PC-9 (cell line): ENCODE data around the gene BST2. TPM values are rescaled to one million over a fixed set of nuclear protein-coding genes. Genes with fewer than 3 reads are reported as not detected.

Experiments used
- BruUV-seq: library from RNA; stranded (reverse); fragments of 400-500 nt; replicated peaks from 2 replicates; lab custom pipeline; 2021; lab: Mats Ljungman, UMichigan
- CTCF ChIA-PET: fragments of 300-600 bp; sonication (Branson Sonifier 250); formaldehyde crosslinking; loops from one replicate; lab custom pipeline; 2022; ENCODE audit warnings: antibody characterized with exemption; lab: Charles Lee
- POLR2A ChIA-PET: fragments of 300-600 bp; sonication (Branson Sonifier 250); formaldehyde crosslinking; loops from one replicate; lab custom pipeline; 2022; ENCODE audit warnings: antibody characterized with exemption; ENCODE audit not compliant: unreplicated experiment; lab: Charles Lee
- DNase-seq, 2 experiments: peaks; one replicate each; pipeline versions ENCODE4 v3.0.0 to v3.0.0-alpha.2; 2015 to 2022; ENCODE audit warnings: mixed read lengths in 1 of 2
- H2AFZ ChIP-seq: fragments of 200-600 bp; sonication (generic); 2 replicates; pipeline ENCODE4 v1.8.1; 2017; ENCODE audit warnings: antibody characterized with exemption
- H3F3A ChIP-seq: fragments of 200-600 bp; sonication (generic); 2 replicates; pipeline ENCODE4 v1.8.1; 2017; ENCODE audit warnings: antibody characterized with exemption, mild to moderate bottlenecking, low read depth; ENCODE audit not compliant: insufficient read depth
- H3K27ac ChIP-seq: fragments of 200-600 bp; sonication (generic); 2 replicates; pipeline ENCODE4 v1.6.1; 2016; ENCODE audit warnings: mixed run types
- H3K27me3 ChIP-seq: fragments of 200-600 bp; sonication (generic); 2 replicates; pipeline ENCODE4 v1.6.1; 2016; ENCODE audit warnings: low read depth, mixed run types; ENCODE audit not compliant: insufficient read depth
- H3K36me3 ChIP-seq: fragments of 200-600 bp; sonication (generic); 2 replicates; pipeline ENCODE4 v1.6.1; 2016; ENCODE audit warnings: low read depth, mixed run types
- H3K4me1 ChIP-seq: fragments of 200-600 bp; sonication (generic); replicated peaks from 2 replicates; pipeline ENCODE4 v1.6.1; 2016; ENCODE audit warnings: mixed run types; ENCODE audit not compliant: insufficient read depth
- H3K4me2 ChIP-seq: fragments of 200-600 bp; sonication (generic); 2 replicates; pipeline ENCODE4 v1.6.1; 2017; ENCODE audit warnings: mixed run types
- H3K4me3 ChIP-seq: fragments of 200-600 bp; sonication (generic); 2 replicates; pipeline ENCODE4 v1.6.1; 2016; ENCODE audit warnings: mixed run types
- H3K79me2 ChIP-seq: fragments of 200-600 bp; sonication (generic); 2 replicates; pipeline ENCODE4 v1.6.1; 2017; ENCODE audit warnings: low read depth, mixed run types
- H3K9me2 ChIP-seq: fragments of 200-600 bp; sonication (generic); 2 replicates; pipeline ENCODE4 v1.8.1; 2017; ENCODE audit warnings: mild to moderate bottlenecking; ENCODE audit not compliant: insufficient read depth
- H3K9me3 ChIP-seq: fragments of 200-600 bp; sonication (generic); 2 replicates; pipeline ENCODE4 v1.8.1; 2016; ENCODE audit warnings: low read depth; ENCODE audit not compliant: insufficient read depth
- H4K20me1 ChIP-seq: fragments of 200-600 bp; sonication (generic); 2 replicates; pipeline ENCODE4 v1.8.1; 2017; ENCODE audit not compliant: insufficient read depth
- EZH2 ChIP-seq: fragments of 200-600 bp; sonication (generic); IDR thresholded peaks from 2 replicates; pipeline ENCODE4 v1.8.0; 2017; ENCODE audit warnings: antibody characterized with exemption, low read depth
- intact Hi-C: fragments of 100-400 bp; cut with micrococcal nuclease; formaldehyde crosslinking; loops from one replicate; pipeline ENCODE4 v1.10.0; 2022; ENCODE audit not compliant: unreplicated experiment
- total RNA-seq: library from RNA; stranded (reverse); gene quantifications from 2 replicates; pipeline ENCODE4 v1.2.3, GENCODE V29; 2021
- TF ChIP-seq, protein P1 (sequence below): fragments of 200-600 bp; sonication (generic); conservative IDR thresholded peaks from 2 replicates; pipeline ENCODE4 v1.6.1; 2017; ENCODE audit warnings: mixed run types, antibody characterized with exemption, mild to moderate bottlenecking, moderate library complexity

Gene BST2
- total RNA-seq, 1 experiment from 2014 or later, result 2.7 TPM

DNA sequence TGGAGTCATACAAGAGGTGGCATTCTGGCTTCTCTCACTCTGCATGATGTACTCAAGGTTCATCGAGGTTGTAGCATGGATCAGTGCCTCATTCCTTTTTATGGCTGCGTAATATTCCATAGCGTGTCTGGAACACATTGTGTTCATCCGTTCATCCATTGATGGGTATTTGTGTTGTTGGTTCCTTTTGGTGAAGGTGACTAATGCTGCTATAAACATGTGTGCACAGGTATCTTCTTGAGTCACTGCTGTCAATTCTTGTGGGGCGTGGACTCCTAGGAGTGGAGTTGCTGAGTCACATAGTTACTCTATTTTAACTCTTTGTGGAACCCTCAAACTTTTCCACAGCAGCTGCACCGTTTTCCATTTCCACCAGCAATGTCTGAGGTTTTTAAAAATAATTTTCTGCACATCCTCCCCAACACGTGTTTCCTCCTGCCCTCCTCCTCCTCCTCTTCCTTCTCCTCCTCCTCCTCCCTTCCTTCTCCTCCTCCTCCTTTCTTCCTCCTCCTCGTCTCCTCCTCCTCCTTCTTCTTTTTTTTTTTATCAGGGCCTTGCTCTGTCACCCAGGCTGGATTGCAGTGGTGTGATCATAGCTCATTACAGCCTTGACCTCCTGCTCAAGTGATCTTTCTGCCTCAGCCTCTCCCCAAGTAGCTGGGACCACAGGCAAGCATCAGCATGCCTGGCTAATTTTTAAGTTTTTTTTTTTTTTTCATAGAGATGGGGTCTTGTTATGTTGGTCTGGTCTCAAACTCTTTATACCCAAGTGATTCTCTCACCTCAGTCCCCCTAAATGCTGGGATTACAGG lies 45.0 kb upstream of the BST2 start:
- H3K4me2 ChIP-seq, result peak overlapping the region; percentile 53
- H3K36me3 ChIP-seq, result no peaks in the 10 kb centered on the region
- peak overlapping the region; percentile 75 for H3K27ac ChIP-seq
- H3K4me3 ChIP-seq, result no peak overlapping the region
- peak; percentile 56 to 94 for DNase-seq
- H3K79me2 ChIP-seq, result no peaks in the 10 kb centered on the region
- no TSS peak for BruUV-seq
- ChIA-PET CTCF (interaction anchor here (0.6 to 0.7 kb wide), 2 partner anchors 63 to 401 kb away, joined by 4 to 7 read pairs; no protein-coding TSS in a partner anchor), POLR2A (no interaction called here)
- H2AFZ ChIP-seq, result peak overlapping the region; percentile 1; the same call in 1 of the 2 replicates
- intact Hi-C loops, result loop anchor here (5.0 kb wide), 1 partner anchor 407 kb away; the partner anchor contains the start of gene RPL18A
- H3K27me3 ChIP-seq, result no peaks in the 10 kb centered on the region
- peaks cover 42% of the 10 kb centered on the region for H3F3A ChIP-seq
- peaks cover 14% of the 10 kb centered on the region for H3K4me1 ChIP-seq
- no peaks in the 10 kb centered on the region for H4K20me1 ChIP-seq
- 0 out of 2 replicates have a peak, but pooled peaks cover 3% of the 10 kb centered on the region for H3K9me3 ChIP-seq
- no peaks in the 10 kb centered on the region for H3K9me2 ChIP-seq
- TF ChIP-seq EZH2, result no peak
- TF ChIP-seq, protein P1, sequence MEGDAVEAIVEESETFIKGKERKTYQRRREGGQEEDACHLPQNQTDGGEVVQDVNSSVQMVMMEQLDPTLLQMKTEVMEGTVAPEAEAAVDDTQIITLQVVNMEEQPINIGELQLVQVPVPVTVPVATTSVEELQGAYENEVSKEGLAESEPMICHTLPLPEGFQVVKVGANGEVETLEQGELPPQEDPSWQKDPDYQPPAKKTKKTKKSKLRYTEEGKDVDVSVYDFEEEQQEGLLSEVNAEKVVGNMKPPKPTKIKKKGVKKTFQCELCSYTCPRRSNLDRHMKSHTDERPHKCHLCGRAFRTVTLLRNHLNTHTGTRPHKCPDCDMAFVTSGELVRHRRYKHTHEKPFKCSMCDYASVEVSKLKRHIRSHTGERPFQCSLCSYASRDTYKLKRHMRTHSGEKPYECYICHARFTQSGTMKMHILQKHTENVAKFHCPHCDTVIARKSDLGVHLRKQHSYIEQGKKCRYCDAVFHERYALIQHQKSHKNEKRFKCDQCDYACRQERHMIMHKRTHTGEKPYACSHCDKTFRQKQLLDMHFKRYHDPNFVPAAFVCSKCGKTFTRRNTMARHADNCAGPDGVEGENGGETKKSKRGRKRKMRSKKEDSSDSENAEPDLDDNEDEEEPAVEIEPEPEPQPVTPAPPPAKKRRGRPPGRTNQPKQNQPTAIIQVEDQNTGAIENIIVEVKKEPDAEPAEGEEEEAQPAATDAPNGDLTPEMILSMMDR, result no peak

DNA sequence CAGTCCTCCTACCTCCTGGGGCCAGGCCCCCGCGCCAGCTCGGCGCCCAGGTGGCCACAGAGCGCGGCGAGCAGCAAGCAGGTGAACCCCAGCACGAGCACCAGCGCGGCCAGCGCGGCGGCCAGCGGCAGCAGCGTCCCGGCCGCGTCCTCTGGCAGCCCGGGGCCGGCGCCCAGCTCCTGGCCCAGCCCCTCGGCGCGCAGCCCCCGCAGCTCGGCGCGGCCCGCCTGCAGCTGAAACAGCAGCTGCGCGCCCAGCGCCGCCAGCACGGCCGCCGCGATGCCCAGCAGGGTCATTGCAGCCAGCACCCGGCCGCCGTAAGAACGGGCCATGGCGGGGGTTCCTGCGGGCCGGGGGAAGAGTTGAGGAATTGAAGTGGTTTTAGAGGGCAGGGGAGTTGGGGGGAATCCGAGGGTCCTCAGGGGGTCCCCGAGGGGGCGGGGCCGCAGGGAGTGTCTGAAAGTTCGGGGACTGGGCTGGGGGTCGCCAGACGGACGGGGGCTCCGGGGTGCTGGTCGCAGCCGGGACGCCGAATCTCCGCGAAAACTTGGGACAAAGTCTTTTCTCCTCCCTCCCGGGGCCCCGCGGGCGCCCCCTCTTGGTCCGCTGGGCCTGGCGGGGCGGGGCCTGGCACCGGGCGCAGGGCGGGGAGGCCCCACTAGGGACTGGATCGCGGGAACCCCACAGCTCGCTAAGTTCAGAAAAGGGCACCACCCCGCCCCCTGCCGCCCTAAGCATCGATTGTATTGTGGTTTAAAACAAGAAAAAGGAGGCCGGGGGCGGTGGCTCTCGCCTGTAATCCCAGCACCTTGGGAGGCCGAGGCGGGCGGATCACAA lies 42.9 kb upstream of the BST2 start, which contains the start of gene TMEM221:
TSS of gene TMEM221 (minus strand) at position 538 of the 837 bp plus-strand sequence. CDS start at position 332, 206 bp downstream.
- no TSS peak for BruUV-seq
- Histone ChIP-seq H3K4me2 (peak within 1 kb of the TSS; percentile 96), H3K79me2 (no peaks in the 10 kb centered on the region), H3K4me1 (peaks cover 14% of the 10 kb centered on the region), H3K9me2 (no peaks in the 10 kb centered on the region), H3K4me3 (peak within 1 kb of the TSS; percentile 76), H3F3A (peaks cover 48% of the 10 kb centered on the region), H2AFZ (peak within 1 kb of the TSS; percentile 91), H3K36me3 (no peaks in the 10 kb centered on the region), H3K9me3 (0 out of 2 replicates have a peak, but pooled peaks cover 3% of the 10 kb centered on the region), H4K20me1 (no peaks in the 10 kb centered on the region), H3K27me3 (no peaks in the 10 kb centered on the region), H3K27ac (no peak within 1 kb of the TSS)
- CTCF ChIA-PET, result interaction anchor here (0.5 to 0.7 kb wide), 4 partner anchors 103 to 760 kb away, joined by 3 to 5 read pairs (median 4); no protein-coding TSS in a partner anchor
- intact Hi-C loops, result no loop called here
- peak in 1 of 2 experiments; percentile 51 for DNase-seq
- POLR2A ChIA-PET, result no interaction called here
- TF ChIP-seq, protein P1, result peak; percentile 71
- TF ChIP-seq EZH2, result no peak

DNA sequence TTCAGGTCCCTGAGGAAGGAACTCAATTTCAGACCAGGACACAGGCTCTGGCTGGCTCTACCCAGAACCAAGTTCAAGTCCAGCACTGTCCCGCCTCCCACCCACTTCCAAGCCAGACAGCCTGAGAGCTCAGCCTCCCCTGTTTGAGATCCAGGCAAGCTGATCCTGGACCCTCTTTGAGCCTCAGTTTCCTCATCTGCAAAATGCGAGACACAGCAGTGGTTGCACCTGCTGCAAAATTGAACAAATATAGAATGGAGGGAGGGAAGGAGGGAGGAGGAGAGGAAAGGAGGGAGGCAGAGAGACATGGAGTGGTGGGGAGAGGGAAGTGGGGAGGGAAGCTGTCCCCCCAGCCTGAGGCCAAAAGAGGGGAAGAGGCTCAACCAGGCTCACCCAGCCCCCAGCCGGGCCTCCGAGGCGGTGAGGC lies 42.3 kb upstream of the BST2 start:
- no TSS peak for BruUV-seq
- intact Hi-C loops, result no loop called here
- CTCF ChIA-PET, result interaction anchor here (0.5 to 0.7 kb wide), 4 partner anchors 13 to 760 kb away, joined by 3 to 4 read pairs (median 4); partner anchors contain the start of gene NXNL1

More for the DNA sequence above, 42.3 kb upstream of the BST2 start:
- no peak overlapping the region for H3K27ac ChIP-seq
- H3K27me3 ChIP-seq, result no peaks in the 10 kb centered on the region
- H2AFZ ChIP-seq, result peak overlapping the region; percentile 60
- no peaks in the 10 kb centered on the region for H3K36me3 ChIP-seq
- no peak for TF ChIP-seq EZH2
- TF ChIP-seq, protein P1, result no peak
- H3K4me2 ChIP-seq, result peak overlapping the region; percentile 96
- peaks cover 49% of the 10 kb centered on the region for H3F3A ChIP-seq
- H3K79me2 ChIP-seq, result no peaks in the 10 kb centered on the region
- peak overlapping the region; percentile 76; the same call in 1 of the 2 replicates for H3K4me3 ChIP-seq
- no peaks in the 10 kb centered on the region for H3K9me2 ChIP-seq
- POLR2A ChIA-PET, result no interaction called here
- H3K4me1 ChIP-seq, result peaks cover 14% of the 10 kb centered on the region
- 0 out of 2 replicates have a peak, but pooled peaks cover 3% of the 10 kb centered on the region for H3K9me3 ChIP-seq
- no peaks in the 10 kb centered on the region for H4K20me1 ChIP-seq
- DNase-seq, result no peak
